ENCODE results near the gene SNX18. TPM values are rescaled to one million over a fixed set of nuclear protein-coding genes. Genes with fewer than 3 reads are reported as not detected.

SNX18 gene
- total RNA-seq, 1 experiment from 2014 or later, result 16.0 TPM

GRCh38 chr5:54589786-54590185, 72.2 kb downstream of the SNX18 start:
- no peak for TF ChIP-seq POLR2AphosphoS5 (IDR thresholded peaks at IDR 0.05; ENCODE audit: low read depth, low read length)
- TF ChIP-seq CTCF (IDR thresholded peaks at IDR 0.05 in 2 of 3, conservative IDR thresholded peaks at IDR 0.05 in 1 of 3; ENCODE audit: borderline replicate concordance in 1 of 3, insufficient read depth in 1 of 3, low read depth in 2 of 3, low read length in 2 of 3), result no peak
- TF ChIP-seq ZBTB33 (IDR thresholded peaks at IDR 0.05; ENCODE audit: extremely low read depth, insufficient replicate concordance, low read length), result no peak
- TF ChIP-seq MAX (IDR thresholded peaks at IDR 0.05), result no peak
- TF ChIP-seq RAD21 (IDR thresholded peaks at IDR 0.05; ENCODE audit: low read depth), result no peak
- no peak for TF ChIP-seq ELF1 (IDR thresholded peaks at IDR 0.05; ENCODE audit: borderline replicate concordance, low read depth)
- TF ChIP-seq EGR1 (IDR thresholded peaks at IDR 0.05; ENCODE audit: low read depth), result no peak
- no peak for TF ChIP-seq CBX3 (IDR thresholded peaks at IDR 0.05; ENCODE audit: low read depth)
- no peak for TF ChIP-seq EZH2 (IDR thresholded peaks at IDR 0.05)
- TF ChIP-seq EZH2phosphoT487 (IDR thresholded peaks at IDR 0.05; ENCODE audit: borderline replicate concordance), result no peak
- no peak for TF ChIP-seq JUND (IDR thresholded peaks at IDR 0.05)
- TF ChIP-seq CEBPB (IDR thresholded peaks at IDR 0.05; ENCODE audit: low read depth), result no peak
- TF ChIP-seq ATF3 (IDR thresholded peaks at IDR 0.05), result no peak
- no peak for TF ChIP-seq SP1 (IDR thresholded peaks at IDR 0.05; ENCODE audit: low read depth)
- no peak for TF ChIP-seq ZNF274 (IDR thresholded peaks at IDR 0.05; ENCODE audit: low read depth, low read length)
- ATAC-seq (no peak), DNase-seq (ENCODE audit: low read depth, low spot score) (no peak)
- Histone ChIP-seq H2AFZ (ENCODE audit: low read depth, low read length, poor library complexity, severe bottlenecking) (no peak overlapping the region), H3K36me3 (ENCODE audit: control insufficient read depth in 1 of 2, insufficient read depth in 2 of 2, low read length in 2 of 2) (no peaks in the 10 kb centered on the region), H3K79me2 (ENCODE audit: insufficient read depth, low read length) (no peaks in the 10 kb centered on the region), H4K20me1 (ENCODE audit: insufficient read depth) (no peaks in the 10 kb centered on the region), H3K4me2 (ENCODE audit: low read length) (no peak overlapping the region), H3K4me3 (replicated peaks in 1 of 2; ENCODE audit: low read depth in 1 of 2, low read length in 2 of 2) (no peak overlapping the region), H3K4me1 (ENCODE audit: control insufficient read depth in 1 of 2, insufficient read depth in 2 of 2, low read length in 2 of 2) (no peaks in the 10 kb centered on the region), H3K9ac (ENCODE audit: low read length) (no peak overlapping the region), H3K9me2 (ENCODE audit: insufficient read depth) (no peaks in the 10 kb centered on the region), H3K27ac (ENCODE audit: low read depth, low read length) (no peak overlapping the region), H3K9me3 (ENCODE audit: control insufficient read depth in 1 of 2, insufficient read depth in 1 of 2, low read depth in 1 of 2, low read length in 2 of 2) (no peaks in the 10 kb centered on the region; a peak in 1 of 4 replicates), H3K27me3 (ENCODE audit: insufficient read depth, low read length) (no peaks in the 10 kb centered on the region)
- BruUV-seq (replicated peaks), result no TSS peak
- intact Hi-C loops (cut with micrococcal nuclease), result no loop called here
- RAD21 ChIA-PET (ENCODE audit: low non-redundant PET in 1 of 2, low total read pairs in 2 of 2, uncharacterized antibody in 2 of 2, unreplicated experiment in 2 of 2), result no interaction called here
- POLR2A ChIA-PET, result no interaction called here
- CTCF ChIA-PET, result no interaction called here
